HepG2 (cell line): ENCODE results near the gene NR1H2. TPM values are rescaled to one million over a fixed set of nuclear protein-coding genes. Genes with fewer than 3 reads are reported as not detected.
A peak's percentile ranks its signal among the peaks of the same experiment; 100 is the strongest.

Experiments used
- BCL6 ChIP-seq: IDR thresholded peaks from 2 replicates; pipeline ENCODE4 v1.6.1; 2016; ENCODE audit warnings: missing genetic modification reagents, missing compliant biosample characterization
- HOXA3 ChIP-seq: sonication (generic); formaldehyde crosslinking; IDR thresholded peaks from 2 replicates; pipeline ENCODE4 v1.5.0; 2020; ENCODE audit warnings: missing genetic modification reagents
- MLLT10 ChIP-seq: sonication (generic); formaldehyde crosslinking; IDR thresholded peaks from 2 replicates; pipeline ENCODE4 v1.4.0; 2020; ENCODE audit warnings: missing genetic modification reagents
- NFIB ChIP-seq: sonication (generic); formaldehyde crosslinking; IDR thresholded peaks from 2 replicates; pipeline ENCODE4 v1.9.0; 2021; ENCODE audit warnings: missing genetic modification reagents, mild to moderate bottlenecking, borderline replicate concordance
- PAXIP1 ChIP-seq: sonication (generic); formaldehyde crosslinking; conservative IDR thresholded peaks from 2 replicates; pipeline ENCODE4 v1.4.0; 2020; ENCODE audit warnings: mild to moderate bottlenecking, missing genetic modification reagents, moderate library complexity
- STAT6 ChIP-seq: sonication (generic); formaldehyde crosslinking; IDR thresholded peaks from 2 replicates; pipeline ENCODE4 v1.4.0; 2020; ENCODE audit warnings: missing genetic modification reagents, mild to moderate bottlenecking, borderline replicate concordance
- THRA ChIP-seq: sonication (generic); formaldehyde crosslinking; IDR thresholded peaks from 2 replicates; pipeline ENCODE4 v1.4.0; 2020; ENCODE audit warnings: missing genetic modification reagents, borderline replicate concordance
- TOPORS ChIP-seq: sonication (generic); formaldehyde crosslinking; IDR thresholded peaks from 2 replicates; pipeline ENCODE4 v1.8.0; 2023; ENCODE audit warnings: mild to moderate bottlenecking, missing genetic modification reagents
- ZNF142 ChIP-seq: sonication (generic); formaldehyde crosslinking; IDR thresholded peaks from 2 replicates; pipeline ENCODE4 v1.4.0; 2020; ENCODE audit warnings: missing genetic modification reagents
- ZNF292 ChIP-seq: sonication (generic); formaldehyde crosslinking; IDR thresholded peaks from 2 replicates; pipeline ENCODE4 v1.8.1; 2022; ENCODE audit warnings: mild to moderate bottlenecking, low read depth, missing genetic modification reagents, borderline replicate concordance
- ZNF572 ChIP-seq: sonication (generic); formaldehyde crosslinking; IDR thresholded peaks from 2 replicates; pipeline ENCODE4 v1.5.1; 2020; ENCODE audit warnings: mild to moderate bottlenecking, missing genetic modification reagents
- ZNF607 ChIP-seq: sonication (generic); formaldehyde crosslinking; IDR thresholded peaks from 2 replicates; pipeline ENCODE4 v1.5.1; 2020; ENCODE audit warnings: missing genetic modification reagents, mild to moderate bottlenecking, borderline replicate concordance
- ZSCAN22 ChIP-seq: sonication (generic); formaldehyde crosslinking; IDR thresholded peaks from 2 replicates; pipeline ENCODE4 v1.4.0; 2020; ENCODE audit warnings: mild to moderate bottlenecking, missing genetic modification reagents
- polyA plus RNA-seq, 8 experiments: library from polyadenylated mRNA; depleted of rRNA in 3 of 8; stranded (reverse) in 7 of 8; unstranded in 1 of 8; fragments of >200 nt; fragmentation: Illumina TruSeq in 4 of 8; extraction: Trizol in 4 of 8; gene quantifications; 2 replicates each; pipeline versions ENCODE4 v1.2.1 to v1.2.3, GENCODE V29; 2011 to 2016; ENCODE audit warnings: low read depth in 4 of 8, missing spikeins in 1 of 8, mixed read lengths in 1 of 8; ENCODE audit not compliant: insufficient read depth in 1 of 8
- total RNA-seq, 5 experiments: library from RNA; depleted of rRNA; stranded (reverse); fragments of >200 nt; fragmentation: Illumina TruSeq; extraction: Trizol; gene quantifications; 2 replicates each; pipeline ENCODE4 v1.2.3, GENCODE V29; 2016; ENCODE audit warnings: low read depth in 1 of 5

NR1H2 gene
- total and polyA plus RNA-seq, 2 of the 13 experiments (the other 11 are each of a cell fraction or from before 2014, with no cell fraction given), result 10.3 to 13.5 TPM

- TF ChIP-seq PAXIP1 (CRISPR knock-in tag), result 0 out of 2 replicates have a peak, but pooled peaks have one; percentile 25
- 0 out of 2 replicates have a peak, but pooled peaks have one; percentile 18 for TF ChIP-seq BCL6 (CRISPR knock-in tag)
- TF ChIP-seq THRA, result peak; percentile 47; the same call in 1 of the 2 replicates
- TF ChIP-seq NFIB (CRISPR knock-in tag), result no peak
- TF ChIP-seq ZNF142, result no peak
- no peak for TF ChIP-seq STAT6 (CRISPR knock-in tag)
- no peak for TF ChIP-seq ZNF607
- no peak for TF ChIP-seq MLLT10 (CRISPR knock-in tag)
- TF ChIP-seq ZNF292 (CRISPR knock-in tag), result no peak
- peak; percentile 81 for TF ChIP-seq HOXA3
- TF ChIP-seq TOPORS (CRISPR knock-in tag), result no peak
- no peak for TF ChIP-seq ZNF572 (CRISPR knock-in tag)
- peak; percentile 100 for TF ChIP-seq ZSCAN22 (CRISPR knock-in tag)
Measured at GRCh38 chr19:50414864-50415660, 38.8 kb downstream of the NR1H2 start (continued).
